ENCODE results near the gene PZP.

The PZP gene

DNA sequence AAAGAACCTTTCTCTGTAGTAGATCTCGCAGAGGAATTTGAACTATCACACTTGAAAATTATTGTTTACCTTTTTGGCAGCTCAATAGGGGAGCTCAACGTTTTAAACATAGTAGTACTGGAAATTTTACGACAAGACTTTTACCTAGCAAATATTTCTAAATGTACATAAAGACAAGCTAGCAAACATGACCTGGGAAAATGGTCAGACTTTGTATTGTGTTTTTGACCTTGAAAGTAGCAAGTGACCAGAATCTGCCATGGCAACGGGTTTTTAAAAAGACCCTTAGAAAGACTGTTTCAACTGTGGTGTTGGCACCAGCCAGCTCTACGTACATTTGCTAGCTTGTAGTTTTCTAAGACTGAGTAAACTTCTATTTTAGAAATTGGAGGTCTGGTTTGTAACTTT lies 72.3 kb downstream of the PZP start:
- TF ChIP-seq CTCF (IDR thresholded peaks at IDR 0.05), result no peak

DNA sequence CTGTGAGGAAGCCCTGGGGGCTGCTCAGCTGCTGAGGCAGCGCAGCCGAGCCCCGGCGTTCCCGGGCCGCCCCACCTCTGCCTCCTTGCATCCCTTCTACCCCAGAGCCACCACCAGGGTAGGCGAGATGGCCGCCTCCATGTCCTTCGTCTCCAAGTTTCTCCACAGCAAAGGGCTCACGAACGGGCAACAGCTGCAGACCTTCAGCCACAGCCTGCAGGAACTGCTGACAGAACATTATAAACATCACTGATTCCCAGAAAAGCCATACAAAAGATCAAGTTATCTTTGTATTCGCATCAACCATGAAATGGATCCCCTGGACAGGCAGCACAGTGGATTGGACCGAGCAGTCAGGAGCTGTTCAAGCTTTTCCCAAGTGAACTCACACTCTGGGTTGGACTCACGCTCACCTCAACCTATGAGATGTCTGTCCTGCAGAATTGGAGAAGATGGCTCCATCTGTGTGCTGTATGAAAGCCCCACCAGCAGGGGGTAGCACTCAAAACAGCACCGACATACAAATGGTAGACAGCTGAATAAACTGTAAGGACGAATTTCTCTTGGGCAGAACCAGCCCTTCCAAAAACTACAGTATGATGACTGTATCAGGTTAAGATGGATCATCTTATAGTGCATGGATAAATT lies 73.1 kb downstream of the PZP start:
- TF ChIP-seq CTCF (IDR thresholded peaks at IDR 0.05), result peak; percentile 42; the same call in 1 of the 2 replicates

DNA sequence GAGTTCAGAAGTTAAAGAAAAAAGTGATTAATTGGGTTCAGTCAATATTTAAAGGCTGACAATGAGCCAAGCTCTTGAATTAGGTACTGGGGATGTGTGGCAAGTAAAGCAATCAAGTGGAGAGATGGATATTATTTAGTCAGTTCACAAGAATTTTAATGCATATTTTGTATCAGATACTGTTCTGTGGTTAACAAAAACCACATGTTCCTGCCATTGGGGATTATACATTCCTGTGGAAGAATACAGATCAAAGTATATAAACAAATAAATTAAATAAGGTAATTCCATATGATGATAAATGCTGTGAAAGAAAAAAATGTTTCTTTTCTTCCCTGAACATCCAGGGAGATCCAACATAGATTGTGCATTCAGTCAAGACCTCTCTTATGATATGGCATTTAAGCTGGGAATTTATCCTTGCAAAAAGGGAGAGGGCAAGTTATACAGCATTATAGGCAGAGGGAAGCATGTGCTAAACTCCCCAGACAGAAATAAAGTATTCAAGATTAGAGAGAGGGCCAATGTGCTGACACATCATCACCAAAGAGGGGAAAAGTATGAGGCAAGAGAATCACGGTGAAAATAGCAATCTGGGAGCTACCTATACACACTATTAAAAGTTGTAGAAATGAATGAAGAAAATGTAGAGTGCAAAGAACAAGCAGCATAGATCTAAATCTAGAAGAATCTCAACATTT lies 74.8 kb downstream of the PZP start:
- TF ChIP-seq CTCF (IDR thresholded peaks at IDR 0.05), result no peak

DNA sequence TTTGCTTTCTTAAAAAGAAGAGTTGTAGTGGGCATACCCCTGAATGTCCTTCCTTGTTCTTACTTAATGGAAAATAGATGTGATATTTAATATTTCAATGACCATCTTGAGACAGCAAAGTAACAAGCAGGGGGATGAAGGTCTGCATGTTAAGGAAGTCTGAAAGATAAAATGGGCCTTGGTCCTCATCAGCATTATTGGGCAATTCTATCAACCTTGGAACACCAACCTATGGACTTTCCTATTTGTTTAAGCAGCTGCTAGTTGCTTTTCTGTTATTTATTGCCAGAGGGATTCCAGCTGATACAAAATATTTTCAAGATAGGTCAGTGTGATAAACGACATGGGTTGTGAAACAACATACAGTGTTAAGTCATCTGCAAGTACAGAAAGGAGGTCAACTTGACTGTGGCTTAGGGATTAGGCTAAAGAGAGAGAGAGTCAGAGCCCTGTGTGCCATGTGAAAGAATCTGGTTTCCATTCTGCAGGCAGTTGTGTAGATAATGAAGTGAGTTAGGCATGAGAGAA lies 76.1 kb downstream of the PZP start:
- TF ChIP-seq CTCF (IDR thresholded peaks at IDR 0.05), result no peak

- TF ChIP-seq CTCF (IDR thresholded peaks at IDR 0.05), result no peak
Measured at GRCh38 chr12:9130244-9130643, 78.0 kb downstream of the PZP start.

GRCh38 chr12:9127936-9128663 lies 80.1 kb downstream of the PZP start:
- no peak for TF ChIP-seq CTCF (IDR thresholded peaks at IDR 0.05)

- no peak for TF ChIP-seq CTCF (IDR thresholded peaks at IDR 0.05)
Measured at GRCh38 chr12:9127484-9127883, 80.7 kb downstream of the PZP start.
